IMR-90 (cell line): ENCODE data around the gene SLC6A3. TPM values are rescaled to one million over a fixed set of nuclear protein-coding genes. Genes with fewer than 3 reads are reported as not detected.

ENCODE experiments used
- ATAC-seq: fragments of 200-7000 bp; cut with Tn5 transposase; 2 replicates; pipeline ENCODE4 v1.9.1; 2020; ENCODE audit warnings: low read depth, mild to moderate bottlenecking, moderate library complexity
- BruUV-seq: library from RNA; stranded (reverse); fragments of 400-500 nt; replicated peaks from 2 replicates; lab custom pipeline; 2021; lab: Mats Ljungman, UMichigan
- CTCF ChIA-PET: fragments of 300-600 bp; formaldehyde crosslinking; extraction: SDS; loops from one replicate; lab custom pipeline; 2021; ENCODE audit warnings: antibody characterized with exemption; lab: Yijun Ruan, JAX
- POLR2A ChIA-PET: fragments of 300-600 bp; sonication (Branson Sonifier 250); formaldehyde crosslinking; loops from one replicate; lab custom pipeline; 2022; ENCODE audit warnings: antibody characterized with exemption; ENCODE audit not compliant: unreplicated experiment; lab: Charles Lee
- DNase-seq: peaks from one replicate; pipeline ENCODE4 v3.0.0; 2013
- H2AFZ ChIP-seq: replicated peaks from 2 replicates; pipeline ENCODE3; 2013; ENCODE audit warnings: low read length, mild to moderate bottlenecking; ENCODE audit not compliant: poor library complexity
- H2AK5ac ChIP-seq: 2 replicates; pipeline ENCODE4 v1.6.1; 2013; ENCODE audit warnings: low read depth, low read length, inconsistent platforms
- H2AK9ac ChIP-seq: replicated peaks from 2 replicates; pipeline ENCODE3; 2013; ENCODE audit warnings: mild to moderate bottlenecking, low read depth, low read length, moderate library complexity; ENCODE audit not compliant: poor library complexity
- H2BK120ac ChIP-seq: 2 replicates; pipeline ENCODE4 v1.6.1; 2013; ENCODE audit warnings: low read depth, low read length, inconsistent platforms
- H2BK15ac ChIP-seq: 3 replicates; pipeline ENCODE4 v1.6.1; 2013; ENCODE audit warnings: low read depth, low read length, inconsistent platforms
- H2BK20ac ChIP-seq: 2 replicates; pipeline ENCODE4 v1.6.1; 2013; ENCODE audit warnings: low read depth, mild to moderate bottlenecking, inconsistent platforms, low read length, moderate library complexity
- H2BK5ac ChIP-seq: 2 replicates; pipeline ENCODE4 v1.6.1; 2013; ENCODE audit warnings: mild to moderate bottlenecking, low read depth, low read length, inconsistent platforms; ENCODE audit not compliant: poor library complexity, severe bottlenecking
- H3K14ac ChIP-seq: replicated peaks from 2 replicates; pipeline ENCODE4 v1.6.1; 2013; ENCODE audit warnings: low read depth, low read length, inconsistent platforms
- H3K18ac ChIP-seq: 2 replicates; pipeline ENCODE4 v1.6.1; 2013; ENCODE audit warnings: low read depth, low read length, control low read depth
- H3K23ac ChIP-seq: 2 replicates; pipeline ENCODE4 v1.6.1; 2013; ENCODE audit warnings: low read depth, low read length, inconsistent platforms
- H3K27ac ChIP-seq: 2 replicates; pipeline ENCODE4 v1.5.1; 2013; ENCODE audit warnings: mild to moderate bottlenecking, control low read depth, low read length; ENCODE audit not compliant: insufficient read depth
- H3K27me3 ChIP-seq: 2 replicates; pipeline ENCODE4 v1.6.1; 2013; ENCODE audit warnings: low read length; ENCODE audit not compliant: control insufficient read depth, insufficient read depth
- H3K36me3 ChIP-seq: 2 replicates; pipeline ENCODE4 v1.6.1; 2013; ENCODE audit warnings: low read length, mixed read lengths; ENCODE audit not compliant: control insufficient read depth, insufficient read depth
- H3K4ac ChIP-seq: 2 replicates; pipeline ENCODE4 v1.6.1; 2013; ENCODE audit warnings: low read depth, low read length, inconsistent platforms
- H3K4me1 ChIP-seq: 2 replicates; pipeline ENCODE4 v1.6.1; 2013; ENCODE audit warnings: low read length, mixed read lengths; ENCODE audit not compliant: control insufficient read depth, insufficient read depth
- H3K4me2 ChIP-seq: 2 replicates; pipeline ENCODE4 v1.6.1; 2013; ENCODE audit warnings: low read depth, mild to moderate bottlenecking, control low read depth, low read length, moderate library complexity
- H3K4me3 ChIP-seq: 2 replicates; pipeline ENCODE4 v1.5.1; 2013; ENCODE audit warnings: low read depth, mild to moderate bottlenecking, control low read depth, low read length, moderate library complexity; ENCODE audit not compliant: insufficient read depth
- H3K56ac ChIP-seq: 2 replicates; pipeline ENCODE4 v1.6.1; 2013; ENCODE audit warnings: low read length, inconsistent platforms; ENCODE audit not compliant: insufficient read depth; ENCODE audit errors: extremely low read depth
- H3K79me1 ChIP-seq, 2 experiments: 2 replicates each; pipeline ENCODE4 v1.6.1; 2013; ENCODE audit warnings: low read length in 2 of 2, inconsistent platforms in 1 of 2, low read depth in 1 of 2
- H3K9ac ChIP-seq: 2 replicates; pipeline ENCODE4 v1.6.1; 2013; ENCODE audit warnings: low read depth, low read length, control low read depth
- H3K9me1 ChIP-seq: 2 replicates; pipeline ENCODE4 v1.6.1; 2013; ENCODE audit warnings: low read length, inconsistent platforms; ENCODE audit not compliant: insufficient read depth
- H3K9me3 ChIP-seq: 2 replicates; pipeline ENCODE4 v1.6.1; 2013; ENCODE audit warnings: low read length; ENCODE audit not compliant: control insufficient read depth, insufficient read depth
- H4K20me1 ChIP-seq: 2 replicates; pipeline ENCODE4 v1.6.1; 2013; ENCODE audit warnings: low read length, inconsistent platforms; ENCODE audit not compliant: insufficient read depth
- H4K5ac ChIP-seq: 2 replicates; pipeline ENCODE4 v1.6.1; 2013; ENCODE audit warnings: mild to moderate bottlenecking, low read depth, low read length, control low read depth
- H4K8ac ChIP-seq, 2 experiments: 2 replicates each; pipeline ENCODE4 v1.6.1; 2013; ENCODE audit warnings: low read depth in 2 of 2, low read length in 2 of 2, control low read depth in 1 of 2, inconsistent platforms in 1 of 2
- H4K91ac ChIP-seq: 2 replicates; pipeline ENCODE4 v1.6.1; 2013; ENCODE audit warnings: low read depth, low read length, inconsistent platforms; ENCODE audit not compliant: insufficient read depth
- BHLHE40 ChIP-seq: fragments of 150-350 bp; IDR thresholded peaks from 2 replicates; pipeline ENCODE4 v1.6.1; 2016; ENCODE audit warnings: mild to moderate bottlenecking, low read depth, low read length
- CHD1 ChIP-seq: IDR thresholded peaks from 2 replicates; pipeline ENCODE4 v1.6.1; 2012; ENCODE audit warnings: low read depth, low read length, improper control_type of control experiment
- ELK1 ChIP-seq: fragments of 150-350 bp; IDR thresholded peaks from 2 replicates; pipeline ENCODE4 v1.6.1; 2016; ENCODE audit warnings: low read depth, mild to moderate bottlenecking, low read length, moderate library complexity, borderline replicate concordance
- FOS ChIP-seq: fragments of 150-350 bp; IDR thresholded peaks from 2 replicates; pipeline ENCODE4 v1.6.1; 2016; ENCODE audit warnings: low read depth, low read length
- MAFK ChIP-seq: IDR thresholded peaks from 2 replicates; pipeline ENCODE4 v1.6.1; 2012; ENCODE audit warnings: low read depth, low read length, improper control_type of control experiment
- MAZ ChIP-seq: IDR thresholded peaks from 2 replicates; pipeline ENCODE4 v1.6.1; 2012; ENCODE audit warnings: low read depth, mild to moderate bottlenecking, low read length, improper control_type of control experiment, moderate library complexity, borderline replicate concordance
- MXI1 ChIP-seq: IDR thresholded peaks from 2 replicates; pipeline ENCODE4 v1.6.1; 2012; ENCODE audit warnings: low read depth, mild to moderate bottlenecking, low read length, moderate library complexity, borderline replicate concordance
- NFE2L2 ChIP-seq: fragments of 150-350 bp; IDR thresholded peaks from 2 replicates; pipeline ENCODE4 v1.6.1; 2016; ENCODE audit warnings: low read depth, mild to moderate bottlenecking, low read length
- POLR2A ChIP-seq: IDR thresholded peaks from 2 replicates; pipeline ENCODE4 v1.6.1; 2012; ENCODE audit warnings: mild to moderate bottlenecking, low read depth, low read length
- RAD21 ChIP-seq: IDR thresholded peaks from 2 replicates; pipeline ENCODE4 v1.6.1; 2012; ENCODE audit warnings: low read length, improper control_type of control experiment
- RCOR1 ChIP-seq: IDR thresholded peaks from 2 replicates; pipeline ENCODE4 v1.6.1; 2012; ENCODE audit warnings: mild to moderate bottlenecking, low read length, improper control_type of control experiment; ENCODE audit not compliant: insufficient replicate concordance
- RFX5 ChIP-seq: IDR thresholded peaks from 2 replicates; pipeline ENCODE4 v1.8.0; 2012; ENCODE audit warnings: low read depth, mild to moderate bottlenecking, low read length, moderate library complexity
- SMC3 ChIP-seq: fragments of 150-350 bp; IDR thresholded peaks from 2 replicates; pipeline ENCODE4 v1.6.1; 2016; ENCODE audit warnings: low read depth, mild to moderate bottlenecking, antibody characterized with exemption, low read length, moderate library complexity
- USF2 ChIP-seq: fragments of 150-350 bp; IDR thresholded peaks from 2 replicates; pipeline ENCODE4 v1.6.1; 2017; ENCODE audit warnings: mild to moderate bottlenecking, antibody characterized with exemption, low read length, low read depth
- WGBS, 2 experiments: methylation state at CpG; one replicate each; pipeline versions ENCODE4 v1.1.5 to v1.1.7; 2013; ENCODE audit warnings: missing lambda C conversion rate in 2 of 2; ENCODE audit not compliant: insufficient read length in 1 of 2; ENCODE audit errors: extremely low coverage in 2 of 2; 5-methylcytosine and 5-hydroxymethylcytosine counted together
- dilution Hi-C: fragments of 300-500 bp; cut with HindIII; formaldehyde crosslinking; loops from one replicate; pipeline ENCODE4 v1.14.3; 2018; ENCODE audit warnings: low sequenced_read_pairs; ENCODE audit not compliant: unreplicated experiment
- in situ Hi-C: fragments of 300-500 bp; cut with MboI; formaldehyde crosslinking; loops from 3 replicates; pipeline ENCODE4 v1.14.3; 2019; ENCODE audit warnings: low sequenced_read_pairs, inconsistent platforms, mixed read lengths
- intact Hi-C: fragments of 100-400 bp; cut with micrococcal nuclease; formaldehyde crosslinking; loops from 2 replicates; pipeline ENCODE4 v1.10.0; 2022
- polyA plus RNA-seq, 3 experiments: library from polyadenylated mRNA; depleted of rRNA; stranded (reverse); fragments of >200 nt; gene quantifications; 2 replicates each; pipeline ENCODE4 v1.2.3, GENCODE V29; 2012; ENCODE audit warnings: low replicate concordance in 1 of 3
- total RNA-seq: library from RNA; depleted of rRNA; stranded (reverse); fragments of >200 nt; gene quantifications from 2 replicates; pipeline ENCODE4 v1.2.3, GENCODE V29; 2012

The SLC6A3 gene
- total and polyA plus RNA-seq, 2 of the 4 experiments (the other 2 are of a cell fraction) = not detected

GRCh38 chr5:1371218-1371971, 73.8 kb downstream of the SLC6A3 start:
- Histone ChIP-seq H4K20me1 (no peaks in the 10 kb centered on the region), H3K56ac (no peak overlapping the region), H3K23ac (no peak overlapping the region), H3K14ac (no peak overlapping the region), H3K9me3 (no peaks in the 10 kb centered on the region), H2AFZ (no peak overlapping the region), H3K4ac (no peak overlapping the region), H4K5ac (no peak overlapping the region), H2BK20ac (no peak overlapping the region), H3K27ac (no peak overlapping the region), H2BK120ac (no peak overlapping the region), H2AK9ac (no peak overlapping the region), H3K9me1 (no peaks in the 10 kb centered on the region), H3K4me2 (no peak overlapping the region), H3K79me1 (no peaks in the 10 kb centered on the region), H2BK5ac (no peak overlapping the region), H2AK5ac (no peak overlapping the region), H3K36me3 (no peaks in the 10 kb centered on the region), H3K27me3 (peaks cover 39% of the 10 kb centered on the region), H3K9ac (no peak overlapping the region), H3K4me1 (no peaks in the 10 kb centered on the region), H2BK15ac (no peak overlapping the region), H4K8ac (no peak overlapping the region), H3K4me3 (no peak overlapping the region), H4K91ac (no peak overlapping the region), H3K18ac (no peak overlapping the region)
- BruUV-seq = no TSS peak
- ChIA-PET CTCF (no interaction called here), POLR2A (no interaction called here)
- in situ Hi-C loops (loop anchor here (25.0 kb wide), 1 partner anchor 266 kb away; no protein-coding TSS in a partner anchor), dilution Hi-C loops (no loop called here), intact Hi-C loops (no loop called here)
- no peak for ATAC-seq
- no peak for DNase-seq
- WGBS, 2 experiments = 40% methylated on average over 1 of the region's 13 CpGs; no CpG with 5 or more reads in 1 of the 2 experiments
- no peak for TF ChIP-seq CHD1
- no peak for TF ChIP-seq MAFK
- TF ChIP-seq ELK1 = no peak
- no peak for TF ChIP-seq USF2
- no peak for TF ChIP-seq RFX5
- no peak for TF ChIP-seq SMC3
- TF ChIP-seq MAZ = no peak
- TF ChIP-seq FOS = no peak
- TF ChIP-seq NFE2L2 = no peak
- TF ChIP-seq RAD21 = no peak
- TF ChIP-seq POLR2A = no peak
- TF ChIP-seq MXI1 = no peak
- TF ChIP-seq RCOR1 = no peak
- no peak for TF ChIP-seq BHLHE40
